Endothelial cell of umbilical vein (primary cell): ENCODE data around the gene UBN2. TPM values are rescaled to one million over a fixed set of nuclear protein-coding genes. Genes with fewer than 3 reads are reported as not detected.

ENCODE experiments used
- BruUV-seq: library from RNA; stranded (reverse); fragments of 400-500 nt; replicated peaks from 2 replicates; lab custom pipeline; 2021; lab: Mats Ljungman, UMichigan
- CTCF ChIA-PET: fragments of 300-600, 350-600 bp; sonication (Branson Sonifier 250); formaldehyde crosslinking; loops from one replicate; lab custom pipeline; 2021; ENCODE audit warnings: antibody characterized with exemption, inconsistent platforms; lab: Charles Lee
- POLR2A ChIA-PET: fragments of 300-600, 350-600 bp; sonication (Branson Sonifier 250); formaldehyde crosslinking; loops from one replicate; lab custom pipeline; 2021; ENCODE audit warnings: antibody characterized with exemption, inconsistent platforms; lab: Charles Lee
- DNase-seq: peaks from one replicate; pipeline ENCODE4 v3.0.0-alpha.2; 2011; ENCODE audit warnings: low read depth, low spot score
- FAIRE-seq: peaks from 2 replicates; lab custom pipeline; 2011; peaks lifted over from hg19 to GRCh38; lab: Jason Lieb, UNC
- H2AFZ ChIP-seq: 2 replicates; pipeline ENCODE4 v1.6.0; 2012; ENCODE audit warnings: low read depth, low read length, control low read depth, inconsistent platforms
- H3K27ac ChIP-seq: 2 replicates; pipeline ENCODE4 v1.5.1; 2011; ENCODE audit warnings: low read depth, mild to moderate bottlenecking, control low read depth, low read length, moderate library complexity; ENCODE audit not compliant: insufficient read depth
- H3K27me3 ChIP-seq, 2 experiments: 2 replicates each; pipeline versions ENCODE4 v1.6.0 to v1.6.1; 2011; ENCODE audit warnings: low read length in 2 of 2, mixed read lengths in 1 of 2; ENCODE audit not compliant: control insufficient read depth in 2 of 2, insufficient read depth in 2 of 2
- H3K36me3 ChIP-seq, 2 experiments: 2 replicates in 1 of 2; 3 replicates in 1 of 2; pipeline ENCODE4 v1.5.1; 2011; ENCODE audit warnings: low read length in 2 of 2, mild to moderate bottlenecking in 1 of 2, moderate library complexity in 1 of 2; ENCODE audit not compliant: control insufficient read depth in 2 of 2, insufficient read depth in 2 of 2; ENCODE audit errors: extremely low read depth in 1 of 2
- H3K4me1 ChIP-seq: 3 replicates; pipeline ENCODE4 v1.5.1; 2011; ENCODE audit warnings: mild to moderate bottlenecking, low read length; ENCODE audit not compliant: control insufficient read depth, insufficient read depth; ENCODE audit errors: extremely low read depth
- H3K4me2 ChIP-seq: 2 replicates; pipeline ENCODE4 v1.6.1; 2011; ENCODE audit warnings: low read length, control low read depth, mixed read lengths; ENCODE audit not compliant: insufficient read depth
- H3K4me3 ChIP-seq, 3 experiments: fragments of 200-600 bp in 1 of 3; sonication (generic), shearing (Covaris generic) in 1 of 3; replicated peaks in 1 of 3; 2 replicates each; pipeline ENCODE4 v1.5.1; 2011 to 2016; ENCODE audit warnings: control low read depth in 3 of 3, low read length in 3 of 3, mild to moderate bottlenecking in 2 of 3, inconsistent platforms in 1 of 3, low read depth in 1 of 3, moderate library complexity in 1 of 3; ENCODE audit not compliant: insufficient read depth in 1 of 3
- H3K79me2 ChIP-seq: 2 replicates; pipeline ENCODE4 v1.6.0; 2012; ENCODE audit warnings: low read length, inconsistent platforms; ENCODE audit not compliant: control insufficient read depth, insufficient read depth
- H3K9ac ChIP-seq: replicated peaks from 2 replicates; pipeline ENCODE3; 2011; ENCODE audit warnings: low read length, control low read depth; ENCODE audit not compliant: insufficient read depth; ENCODE audit errors: extremely low read depth
- H3K9me1 ChIP-seq: replicated peaks from 3 replicates; pipeline ENCODE4 v1.6.0; 2011; ENCODE audit warnings: mild to moderate bottlenecking, low read length; ENCODE audit not compliant: control insufficient read depth, insufficient read depth; ENCODE audit errors: extremely low read depth
- H3K9me3 ChIP-seq: replicated peaks from 2 replicates; pipeline ENCODE4 v1.5.1; 2012; ENCODE audit warnings: low read length, inconsistent platforms; ENCODE audit not compliant: control insufficient read depth, insufficient read depth
- H4K20me1 ChIP-seq: replicated peaks from 2 replicates; pipeline ENCODE3; 2011; ENCODE audit warnings: mild to moderate bottlenecking, low read length; ENCODE audit not compliant: control insufficient read depth, insufficient read depth; ENCODE audit errors: extremely low read depth
- CTCF ChIP-seq, 2 donors: IDR thresholded peaks; 1 replicate in 1 of 2; 2 replicates in 1 of 2; pipeline ENCODE4 v1.5.1; 2011; ENCODE audit warnings: low read length in 2 of 2, mild to moderate bottlenecking in 2 of 2, moderate library complexity in 2 of 2, control low read depth in 1 of 2, inconsistent platforms in 1 of 2, low read depth in 1 of 2; ENCODE audit not compliant: insufficient read depth in 1 of 2; ENCODE audit errors: extremely low read depth in 1 of 2
- EZH2 ChIP-seq: IDR thresholded peaks from 2 replicates; pipeline ENCODE4 v1.6.1; 2012; ENCODE audit warnings: borderline replicate concordance, low read depth, mild to moderate bottlenecking, moderate library complexity, low read length, inconsistent platforms; ENCODE audit not compliant: severe bottlenecking
- FOS ChIP-seq: IDR thresholded peaks from 2 replicates; pipeline ENCODE4 v1.6.1; 2011; ENCODE audit warnings: mild to moderate bottlenecking, low read length, moderate library complexity, borderline replicate concordance; ENCODE audit not compliant: insufficient read depth
- GATA2 ChIP-seq: IDR thresholded peaks from 2 replicates; pipeline ENCODE4 v1.7.0; 2011; ENCODE audit warnings: low read depth, mild to moderate bottlenecking, moderate library complexity, mixed read lengths, low read length; ENCODE audit not compliant: insufficient read length, insufficient read depth
- JUN ChIP-seq: IDR thresholded peaks from 2 replicates; pipeline ENCODE4 v1.6.1; 2011; ENCODE audit warnings: borderline replicate concordance, low read depth; ENCODE audit not compliant: insufficient read length, insufficient read depth
- MAX ChIP-seq: IDR thresholded peaks from 2 replicates; pipeline ENCODE4 v1.6.1; 2011; ENCODE audit not compliant: insufficient read depth, insufficient read length
- MYC ChIP-seq: IDR thresholded peaks from one replicate; pipeline ENCODE4 v1.6.1; 2011; ENCODE audit warnings: mild to moderate bottlenecking, low read depth, low read length
- POLR2A ChIP-seq: IDR thresholded peaks from 2 replicates; pipeline ENCODE4 v1.6.1; 2012; ENCODE audit warnings: low read depth, mild to moderate bottlenecking, control low read depth, low read length
- POLR2AphosphoS5 ChIP-seq: IDR thresholded peaks from 2 replicates; pipeline ENCODE4 v1.6.1; 2012; ENCODE audit warnings: low read depth, mild to moderate bottlenecking, control low read depth, low read length, moderate library complexity; ENCODE audit not compliant: insufficient read depth
- dilution Hi-C: fragments of 300-500 bp; cut with MboI; formaldehyde crosslinking; loops from one replicate; pipeline ENCODE4 v1.15.0; 2019; ENCODE audit warnings: low sequenced_read_pairs; ENCODE audit not compliant: extremely low pct_ligation_motif_present
- intact Hi-C: fragments of 100-400 bp; cut with micrococcal nuclease; formaldehyde crosslinking; loops from one replicate; pipeline ENCODE4 v1.10.0; 2022
- polyA plus RNA-seq, 4 experiments: library from polyadenylated mRNA; depleted of rRNA in 3 of 4; stranded (reverse) in 3 of 4; unstranded in 1 of 4; fragments of >200 nt; gene quantifications; 2 replicates each; pipeline versions ENCODE4 v1.2.1 to v1.2.3, GENCODE V29; 2011 to 2012; ENCODE audit warnings: missing spikeins in 1 of 4
- total RNA-seq: library from RNA; stranded (reverse); gene quantifications from 2 replicates; pipeline ENCODE4 v1.2.3, GENCODE V29; 2021

The UBN2 gene
- total and polyA plus RNA-seq, 2 donors (not counting 3 experiments of a cell fraction or from before 2014, with no cell fraction given) = 2.2 to 14.2 TPM

- ChIA-PET CTCF (no interaction called here), POLR2A (no interaction called here)
- Histone ChIP-seq H3K9me3 (no peaks in the 10 kb centered on the region), H3K9me1 (no peaks in the 10 kb centered on the region), H3K9ac (no peak overlapping the region), H3K27ac (no peak overlapping the region), H3K4me2 (no peak overlapping the region), H3K79me2 (no peaks in the 10 kb centered on the region), H3K4me3 (no peak overlapping the region), H2AFZ (no peak overlapping the region), H4K20me1 (no peaks in the 10 kb centered on the region), H3K27me3 (no peaks in the 10 kb centered on the region), H3K36me3 (peaks cover 0 to 9% of the 10 kb centered on the region in 2 experiments), H3K4me1 (no peaks in the 10 kb centered on the region)
- DNase-seq (no peak), FAIRE-seq (no peak)
- TF ChIP-seq FOS (no peak), MAX (no peak), CTCF (IDR thresholded peaks at IDR 0.05; ENCODE audit: extremely low read depth in 1 of 2, insufficient read depth in 1 of 2, low read depth in 1 of 2, low read length in 2 of 2) (no peak), POLR2A (no peak), POLR2AphosphoS5 (no peak), EZH2 (no peak), GATA2 (no peak), MYC (no peak), JUN (no peak)
- no TSS peak for BruUV-seq
- intact Hi-C loops (no loop called here), dilution Hi-C loops (no loop called here)
Observed at GRCh38 chr7:139249179-139249810, 18.3 kb downstream of the UBN2 start.
